GM18502 (cell line): ENCODE data around the gene PTPRCAP.
"Not testable (repeated sequence)": the region's sequence is repeated elsewhere in the genome, so short reads cannot be mapped to it uniquely, and the experiment has no call there.

ENCODE experiments used
- ATAC-seq: cut with Tn5 transposase; IDR thresholded peaks from one replicate; pipeline ENCODE4 v1.9.1; 2021; ENCODE audit warnings: mild to moderate bottlenecking; ENCODE audit not compliant: unreplicated experiment, poor library complexity

PTPRCAP gene

DNA sequence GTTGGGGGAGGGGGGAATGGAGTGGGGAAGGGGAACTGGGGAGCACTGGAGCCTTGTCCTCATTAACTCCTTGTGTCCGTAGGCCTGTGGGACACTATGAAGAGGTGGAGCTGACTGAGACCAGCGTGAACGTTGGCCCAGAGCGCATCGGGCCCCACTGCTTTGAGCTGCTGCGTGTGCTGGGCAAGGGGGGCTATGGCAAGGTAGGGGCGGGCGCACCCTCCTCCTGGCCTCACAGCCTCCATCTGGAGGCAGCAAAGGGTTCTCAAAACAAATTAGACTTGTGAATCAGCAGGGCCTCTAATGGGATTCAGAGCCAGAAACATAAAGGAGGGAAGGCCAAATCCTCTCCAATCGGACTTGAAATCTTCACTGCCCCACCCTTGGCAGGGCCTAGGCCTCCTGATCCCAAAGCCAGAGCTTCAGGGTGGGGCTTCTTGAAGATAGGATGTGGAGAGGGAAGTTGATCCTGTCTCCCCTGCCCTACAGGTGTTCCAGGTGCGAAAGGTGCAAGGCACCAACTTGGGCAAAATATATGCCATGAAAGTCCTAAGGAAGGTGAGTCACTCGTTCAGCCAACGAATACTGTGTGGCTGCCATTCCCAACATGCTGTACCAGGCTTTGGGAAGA lies 8.3 kb downstream of the PTPRCAP start:
- no peak for ATAC-seq

DNA sequence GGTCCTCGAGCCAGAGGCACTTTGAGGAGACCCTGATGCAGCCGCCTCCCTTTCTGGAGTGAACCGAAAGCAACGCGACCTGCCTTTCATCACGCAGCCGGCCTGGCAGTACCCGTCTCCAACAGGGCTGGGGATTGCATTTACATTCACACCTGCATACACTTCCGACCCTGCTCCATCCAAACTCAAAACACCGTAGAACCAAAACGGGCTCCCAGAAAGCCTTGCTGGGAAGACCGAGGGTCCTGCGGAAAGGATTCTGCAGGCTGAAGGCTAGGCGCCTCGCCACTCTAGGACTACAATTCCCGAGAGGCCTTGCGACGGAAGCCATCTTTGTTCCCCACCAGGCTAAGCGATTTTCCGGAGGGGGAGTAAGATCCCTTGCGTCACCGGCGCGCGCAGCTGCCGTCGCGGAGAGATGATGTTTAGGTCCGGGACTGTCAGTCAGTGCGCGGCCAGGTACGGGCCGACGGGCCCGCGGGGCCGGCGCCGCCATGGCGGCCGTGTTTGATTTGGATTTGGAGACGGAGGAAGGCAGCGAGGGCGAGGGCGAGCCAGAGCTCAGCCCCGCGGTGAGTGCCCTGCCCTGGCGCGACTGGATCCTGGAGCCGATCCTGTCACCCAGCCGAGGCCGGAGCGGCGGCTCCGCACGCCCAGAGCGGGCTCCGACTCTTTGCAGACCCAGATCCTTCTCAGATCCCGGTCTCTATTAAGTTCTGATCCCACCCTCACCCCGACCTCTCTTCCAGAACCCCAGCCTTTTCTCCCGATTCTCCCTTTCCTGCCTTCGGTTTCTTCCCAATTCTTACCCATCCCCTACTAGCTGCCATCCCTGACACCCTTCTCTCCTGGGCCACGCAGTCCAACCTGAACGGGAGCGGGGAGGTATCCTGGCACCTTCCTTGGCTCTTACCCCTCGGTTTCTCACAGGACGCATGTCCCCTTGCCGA lies 9.2 kb downstream of the PTPRCAP start, which contains the start of gene RPS6KB2:
RPS6KB2 (plus strand) TSS at position 443 of the 950 bp plus-strand sequence; CDS start at position 495, 52 bp downstream.
- ATAC-seq = peak; percentile 81

DNA sequence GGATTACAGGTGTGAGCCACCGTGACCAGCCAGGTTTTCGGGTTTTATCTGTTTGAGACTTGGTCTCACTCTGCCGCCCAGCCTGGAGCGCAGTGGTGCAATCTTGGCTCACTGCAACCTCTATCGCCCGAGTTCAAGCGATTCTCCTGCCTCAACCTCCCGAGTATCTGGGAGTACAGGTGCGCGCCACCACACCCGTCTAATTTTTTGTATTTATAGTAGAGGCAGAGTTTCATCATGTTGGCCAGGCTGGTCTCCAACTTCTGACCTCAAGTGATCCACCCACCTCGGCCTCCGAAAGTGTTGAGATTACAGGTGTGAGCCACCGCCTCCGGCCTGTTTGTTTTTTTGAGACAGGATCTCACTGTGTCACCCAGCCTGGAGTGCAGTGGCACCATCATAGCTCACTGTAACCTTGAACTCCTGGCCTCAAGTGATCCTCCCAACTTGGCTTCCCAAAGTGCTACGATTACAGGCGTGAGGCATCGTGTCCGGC lies 10.1 kb downstream of the PTPRCAP start:
- not testable (repeated sequence) for ATAC-seq

DNA sequence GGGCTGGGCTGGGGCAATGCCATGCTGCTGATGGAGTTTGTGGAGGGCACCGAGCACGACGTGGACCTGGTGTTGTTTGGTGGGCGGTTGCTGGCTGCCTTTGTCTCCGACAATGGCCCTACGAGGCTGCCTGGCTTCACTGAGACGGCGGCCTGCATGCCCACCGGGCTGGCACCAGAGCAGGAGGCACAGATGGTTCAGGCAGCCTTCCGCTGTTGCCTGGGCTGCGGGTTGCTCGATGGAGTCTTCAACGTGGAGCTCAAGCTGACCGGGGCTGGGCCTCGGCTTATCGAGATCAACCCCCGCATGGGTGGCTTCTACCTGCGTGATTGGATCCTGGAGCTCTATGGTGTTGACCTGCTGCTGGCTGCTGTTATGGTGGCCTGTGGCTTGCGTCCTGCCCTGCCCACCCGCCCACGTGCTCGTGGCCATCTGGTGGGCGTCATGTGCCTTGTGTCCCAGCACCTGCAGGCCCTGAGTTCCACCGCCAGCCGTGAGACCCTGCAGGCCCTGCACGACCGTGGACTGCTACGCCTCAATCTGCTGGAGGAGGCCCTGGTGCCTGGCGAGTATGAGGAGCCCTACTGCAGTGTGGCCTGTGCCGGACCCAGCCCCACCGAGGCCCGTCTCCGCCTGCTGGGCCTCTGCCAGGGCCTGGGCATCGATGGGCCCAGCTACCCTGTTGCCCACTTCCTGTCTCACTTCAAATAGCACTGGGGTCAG lies 13.4 kb downstream of the PTPRCAP start:
- ATAC-seq = no peak

DNA sequence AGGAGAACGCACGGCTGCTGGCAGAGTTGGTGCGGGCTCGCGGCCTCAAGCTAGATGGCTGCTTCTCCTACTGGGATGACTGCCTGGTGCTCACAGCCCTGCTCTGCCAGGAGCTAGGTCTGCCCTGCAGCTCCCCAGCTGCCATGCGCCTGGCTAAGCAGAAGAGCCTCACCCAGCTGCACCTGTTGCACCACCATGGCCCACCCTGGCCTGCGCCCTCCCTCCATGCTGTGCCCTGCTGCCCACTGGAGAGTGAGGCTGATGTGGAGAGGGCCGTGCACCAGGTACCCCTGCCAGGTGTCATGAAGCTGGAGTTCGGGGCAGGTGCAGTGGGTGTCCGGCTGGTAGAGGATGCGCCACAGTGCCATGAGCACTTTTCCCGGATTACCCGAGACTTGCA lies 14.0 kb downstream of the PTPRCAP start:
- no peak for ATAC-seq

DNA sequence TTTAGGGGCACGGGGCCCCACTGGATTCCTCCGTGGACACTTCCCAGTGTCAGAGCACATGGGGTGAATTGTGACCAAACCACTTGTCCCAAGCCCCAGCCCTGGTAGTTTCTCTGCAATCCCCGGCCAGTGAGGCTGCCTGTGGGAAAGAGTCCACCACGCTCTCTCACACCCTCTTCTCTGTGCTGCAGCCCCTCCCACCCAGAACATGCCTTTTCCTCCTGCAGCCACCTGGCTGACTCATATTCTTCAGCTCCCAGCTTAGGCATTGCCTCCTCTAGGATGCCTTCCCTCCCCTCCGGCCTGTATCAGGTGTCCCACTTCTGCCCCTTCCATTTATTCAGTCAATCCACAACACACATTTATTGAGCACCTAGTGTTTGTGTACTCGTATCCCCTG lies 14.6 kb downstream of the PTPRCAP start:
- ATAC-seq = no peak

DNA sequence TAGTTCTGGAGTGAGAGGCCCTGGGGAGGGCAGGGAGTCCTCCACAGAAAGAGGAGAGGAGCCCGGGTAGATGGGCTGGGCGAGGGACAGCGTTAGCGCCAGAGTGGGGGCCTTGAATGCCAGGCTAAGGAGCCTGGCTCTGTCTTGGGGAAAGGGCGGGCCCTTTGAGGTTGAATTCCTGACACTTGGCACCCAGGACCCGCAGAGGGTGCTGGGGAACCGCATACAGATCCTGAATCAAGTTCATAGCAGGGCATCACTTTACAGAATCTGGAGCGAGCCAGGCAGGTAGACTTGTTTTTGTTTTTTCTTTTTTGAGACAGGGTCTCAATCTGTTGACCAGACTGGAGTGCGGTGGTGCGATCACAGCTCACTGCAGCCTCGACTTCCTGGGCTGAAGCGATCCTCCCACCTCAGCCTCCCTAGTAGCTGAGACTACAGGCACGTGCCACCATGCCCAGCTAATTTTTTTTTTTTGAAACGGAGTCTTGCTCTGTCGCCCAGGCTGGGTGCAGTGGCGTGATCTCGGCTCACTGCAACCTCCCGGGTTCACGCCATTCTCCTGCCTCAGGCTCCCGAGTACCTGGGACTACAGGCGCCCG lies 16.0 kb downstream of the PTPRCAP start:
- ATAC-seq = no peak

DNA sequence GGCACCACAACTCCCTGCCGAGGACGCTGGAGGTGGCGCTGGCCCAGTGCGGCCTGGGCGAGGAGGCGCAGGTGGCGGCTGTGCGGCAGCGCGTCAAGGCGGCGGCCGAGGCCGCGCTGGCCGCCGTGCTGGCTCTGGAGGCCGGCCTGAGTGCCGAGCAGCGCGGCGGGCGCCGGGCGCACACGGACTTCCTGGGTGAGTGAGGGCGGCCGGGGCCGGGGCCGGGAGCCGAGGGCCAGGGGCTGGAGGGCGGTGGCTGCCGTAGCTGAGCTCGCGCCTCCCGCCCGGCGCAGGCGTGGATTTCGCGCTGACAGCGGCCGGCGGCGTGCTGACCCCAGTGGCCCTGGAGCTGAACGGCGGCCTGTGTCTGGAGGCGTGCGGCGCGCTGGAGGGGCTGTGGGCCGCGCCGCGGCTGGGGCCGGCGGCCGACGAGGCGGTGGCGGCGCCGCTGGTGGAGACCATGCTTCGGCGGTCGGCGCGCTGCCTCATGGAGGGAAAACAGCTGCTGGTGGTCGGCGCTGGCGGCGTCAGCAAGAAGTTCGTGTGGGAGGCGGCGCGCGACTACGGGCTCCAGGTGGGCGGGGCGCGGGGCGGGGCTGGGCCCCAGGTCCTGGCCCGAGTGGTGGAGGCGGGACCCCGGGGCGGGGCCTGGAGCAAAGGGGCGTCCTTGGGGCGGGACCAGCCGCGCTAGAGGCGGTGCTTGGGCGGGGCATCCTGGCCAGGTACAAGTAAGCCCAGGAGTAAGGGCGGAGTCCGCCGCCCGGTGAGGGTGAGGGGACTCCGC lies 16.6 kb downstream of the PTPRCAP start:
- peak; percentile 82 for ATAC-seq

DNA sequence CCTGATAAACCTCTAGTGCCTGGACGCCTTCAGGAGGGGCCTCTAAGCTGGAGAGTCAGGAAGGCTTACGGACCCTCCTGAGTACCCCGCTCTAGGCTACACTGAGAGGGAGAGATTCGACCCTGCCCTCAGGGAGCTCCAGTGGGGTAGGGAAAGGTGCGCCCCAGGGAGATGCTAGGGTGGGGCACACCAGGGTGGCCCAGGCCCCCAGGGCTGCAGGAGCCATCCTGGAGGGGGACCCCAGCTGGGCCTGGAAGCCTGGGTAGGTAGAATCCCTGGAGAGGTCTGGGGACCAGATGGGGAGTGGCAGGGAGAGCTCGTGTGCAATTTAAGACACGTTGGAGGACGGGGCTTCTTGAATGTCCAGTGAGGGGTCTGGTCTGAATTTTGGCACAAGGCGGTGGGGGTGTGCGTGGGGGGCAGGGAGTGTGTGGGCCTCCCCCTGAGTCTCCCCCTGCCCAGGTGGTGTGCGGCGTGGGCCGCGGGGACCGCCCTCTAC lies 17.3 kb downstream of the PTPRCAP start:
- no peak for ATAC-seq

DNA sequence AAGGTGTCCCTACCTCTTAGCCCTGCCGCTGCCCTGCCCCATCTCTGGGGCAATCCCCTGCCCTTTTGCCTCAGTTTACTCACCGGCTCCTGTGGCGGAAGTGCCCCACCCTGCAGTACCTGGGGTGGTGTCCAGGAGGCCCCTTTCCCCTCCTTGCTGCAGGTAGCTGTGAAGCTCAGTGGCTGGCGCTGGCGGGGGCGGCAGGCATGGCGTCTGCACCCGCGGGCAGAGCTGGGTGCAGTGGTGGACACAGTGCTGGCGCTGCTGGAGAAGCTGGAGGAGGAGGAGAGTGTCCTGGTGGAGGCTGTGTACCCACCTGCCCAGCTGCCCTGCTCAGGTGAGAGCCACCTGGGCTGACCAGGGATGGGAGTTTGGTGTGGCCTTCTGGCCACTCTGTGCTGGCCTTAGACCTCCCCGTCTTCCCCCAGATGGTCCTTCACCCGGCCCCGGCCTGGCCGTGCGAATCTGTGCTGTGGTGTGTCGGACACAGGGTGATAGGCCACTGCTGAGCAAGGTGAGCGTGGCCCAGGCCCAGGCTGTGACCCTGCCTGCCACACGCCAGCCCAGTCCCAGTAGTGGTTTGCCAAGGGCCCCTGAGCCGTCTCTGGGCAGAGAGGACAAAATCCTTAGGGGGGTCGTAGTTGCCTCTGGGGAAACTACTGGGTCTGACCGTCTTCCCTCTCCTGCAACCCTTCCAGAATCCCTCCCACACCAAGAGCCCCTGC lies 18.0 kb downstream of the PTPRCAP start:
- ATAC-seq = no peak

DNA sequence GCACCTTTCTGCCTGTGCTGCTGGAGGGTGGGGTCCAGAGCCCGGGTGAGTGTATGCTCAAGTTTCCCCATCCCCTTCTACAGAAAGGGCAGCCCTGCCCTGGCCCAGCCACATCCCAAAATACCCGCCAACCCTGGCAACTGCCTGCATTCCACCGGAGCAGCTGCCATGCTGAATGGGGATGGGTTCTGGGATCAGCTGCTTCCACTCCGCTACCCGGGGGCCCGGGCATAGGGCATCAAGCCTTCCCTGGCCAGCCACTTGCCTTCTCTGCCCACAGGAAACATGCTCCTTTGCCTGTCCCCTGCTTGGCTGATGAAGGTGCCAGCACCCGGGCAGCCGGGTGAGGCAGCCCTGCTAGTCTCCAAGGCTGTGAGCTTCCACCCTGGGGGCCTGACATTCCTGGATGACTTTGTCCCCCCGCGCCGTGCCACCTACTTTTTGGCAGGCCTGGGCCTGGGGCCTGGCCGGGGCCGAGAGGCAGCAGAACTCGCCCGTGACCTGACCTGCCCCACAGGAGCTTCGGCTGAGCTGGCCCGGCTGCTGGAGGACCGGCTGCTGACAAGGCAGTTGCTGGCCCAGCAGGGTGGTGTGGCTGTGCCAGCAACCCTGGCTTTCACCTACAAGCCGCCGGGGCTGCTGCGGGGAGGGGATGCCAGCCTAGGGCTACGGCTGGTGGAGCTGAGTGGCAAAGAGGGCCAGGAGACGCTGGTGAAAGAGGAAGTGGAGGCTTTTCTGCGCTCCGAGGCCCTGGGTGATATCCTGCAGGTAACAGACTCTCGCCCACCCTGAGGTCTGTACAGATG lies 18.8 kb downstream of the PTPRCAP start:
- ATAC-seq = no peak

DNA sequence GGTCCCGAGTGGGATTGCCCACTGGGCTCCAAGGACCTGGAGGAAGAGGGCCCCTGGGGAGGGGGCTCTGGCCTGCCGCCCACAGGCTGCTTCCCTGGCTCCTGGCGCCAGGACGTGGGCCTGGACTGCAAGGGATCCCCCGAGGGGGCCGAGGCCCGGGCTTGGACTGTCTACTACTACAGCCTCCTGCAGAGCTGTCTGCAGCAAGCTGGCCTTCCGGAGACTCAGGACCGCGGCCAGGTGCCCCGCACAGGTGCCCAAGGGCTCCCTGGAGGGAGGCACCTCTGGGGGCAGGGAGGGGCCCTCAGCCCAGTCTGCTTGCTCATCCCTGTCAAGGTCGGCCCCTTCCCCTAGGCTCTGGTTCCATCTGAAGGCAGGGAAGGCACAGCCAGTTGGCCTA lies 20.1 kb downstream of the PTPRCAP start:
- no peak for ATAC-seq

DNA sequence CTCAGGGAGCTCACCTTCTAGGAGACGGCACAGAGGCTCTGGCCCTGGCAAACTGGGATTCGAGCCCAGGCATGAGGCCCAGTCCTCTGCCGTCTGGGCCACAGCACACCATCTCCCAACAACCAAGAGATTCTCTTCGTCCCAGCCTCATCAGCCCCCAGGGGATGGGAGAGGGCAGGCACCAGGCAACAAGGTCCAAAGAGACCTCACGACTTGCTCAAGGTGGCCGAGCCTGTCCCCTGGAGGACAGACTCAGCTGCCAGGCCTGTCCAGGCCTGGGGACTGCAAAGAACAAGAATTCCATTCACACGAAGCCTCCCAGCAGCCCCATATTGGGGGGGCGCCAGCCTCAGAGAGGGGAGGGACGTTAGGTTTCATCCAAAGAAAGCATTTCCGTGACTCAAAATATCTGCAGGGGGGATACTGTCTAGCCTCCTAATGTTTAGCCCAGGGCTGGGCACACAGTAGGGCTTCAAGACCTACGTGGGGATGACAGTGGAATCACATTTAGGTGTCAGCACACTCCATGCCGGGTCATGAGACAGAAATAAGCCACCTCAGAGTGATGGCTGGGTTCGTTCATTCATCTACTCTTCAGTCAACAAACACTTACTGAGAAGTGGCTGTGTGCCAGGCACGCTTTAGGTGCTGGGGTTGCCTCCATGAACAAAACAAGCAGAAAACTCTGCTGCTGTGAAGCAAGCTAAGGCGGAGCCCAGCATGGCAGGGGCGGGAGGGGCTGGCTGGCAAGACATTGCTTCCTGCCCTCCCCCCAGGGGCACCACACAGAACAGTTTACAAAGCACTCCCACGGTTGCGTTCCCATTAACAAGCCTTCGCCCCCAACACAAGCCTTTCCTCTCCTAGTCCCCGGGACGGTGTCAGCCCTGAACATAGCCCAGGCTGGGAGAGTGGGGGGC lies 20.8 kb downstream of the PTPRCAP start:
- no peak for ATAC-seq

DNA sequence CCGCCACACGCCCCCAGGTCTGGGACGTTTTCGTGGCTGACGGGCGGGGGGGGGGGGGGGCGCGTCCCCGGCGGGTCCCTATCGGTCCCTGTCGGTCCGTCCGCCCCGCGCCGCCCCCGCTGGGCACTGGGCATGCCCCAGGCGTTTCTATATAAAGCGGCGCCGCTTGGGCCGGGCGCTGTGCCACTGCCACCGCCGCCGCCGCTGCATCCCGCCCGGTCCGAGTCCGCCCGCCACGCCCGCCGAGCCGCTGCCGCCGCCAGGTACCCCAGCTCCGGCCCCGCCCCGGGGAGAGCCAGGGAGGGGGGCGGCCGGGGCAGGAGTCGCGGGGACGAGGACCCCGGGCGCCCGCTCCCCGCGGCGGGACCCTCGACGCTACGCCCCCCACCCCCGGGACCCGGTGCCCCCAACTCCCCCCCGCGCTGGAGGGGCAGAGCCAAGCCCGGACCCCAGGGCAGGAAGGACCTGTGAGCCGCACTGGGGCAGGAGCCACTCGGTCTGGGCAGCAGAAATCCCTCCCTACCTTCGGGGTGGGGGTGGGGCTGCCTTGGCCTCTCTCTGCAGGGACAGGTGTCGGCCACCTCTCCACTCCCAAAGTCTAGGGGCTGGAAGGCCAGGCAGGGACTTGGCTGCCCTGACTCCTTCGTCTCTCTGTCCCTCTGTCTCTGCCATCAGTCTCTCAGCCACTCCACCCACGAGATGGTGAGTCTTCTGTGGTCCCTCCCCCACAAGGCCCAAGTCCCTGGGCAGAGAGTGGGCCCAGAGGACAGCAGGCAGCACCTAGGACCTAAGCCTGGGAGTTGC lies 21.8 kb downstream of the PTPRCAP start, which contains the start of gene CARNS1:
CARNS1 (plus strand) TSS at position 178 of the 804 bp plus-strand sequence; CDS start at position 700, 522 bp downstream.
- no peak for ATAC-seq

DNA sequence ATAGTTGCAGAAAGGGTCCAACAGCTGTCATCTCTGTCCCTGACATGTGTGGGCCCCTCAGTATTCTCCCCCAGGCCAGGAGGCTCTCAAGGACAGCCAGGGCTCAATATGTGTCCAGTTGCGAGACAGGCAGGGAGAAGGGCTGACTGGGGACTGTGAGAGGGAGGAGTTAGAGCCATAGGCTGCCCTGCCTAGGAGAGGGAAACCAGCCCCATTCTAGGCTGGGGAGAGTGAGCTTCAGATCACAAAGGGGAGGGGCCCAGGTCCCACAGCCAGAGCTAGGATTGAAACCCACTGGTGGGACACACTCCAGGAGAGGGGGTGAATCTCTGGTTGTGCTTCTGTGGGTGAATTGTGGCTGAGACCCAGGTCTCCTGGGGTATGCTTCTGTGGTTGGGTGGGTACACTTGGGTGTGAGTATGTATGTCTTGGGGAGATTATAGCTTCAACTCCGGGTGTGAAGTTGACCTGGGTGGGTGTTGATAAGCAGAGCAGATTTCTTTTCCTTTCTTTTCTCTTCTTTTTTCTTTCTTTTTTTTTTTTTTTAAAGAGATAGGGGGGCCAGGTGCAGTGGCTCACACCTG lies 24.1 kb downstream of the PTPRCAP start:
- ATAC-seq = no peak
